HG03039 (cell line): ENCODE measurements around the gene NACC2.
"Not testable (repeated sequence)": the region's sequence is repeated elsewhere in the genome, so short reads cannot be mapped to it uniquely, and the experiment has no call there.

ENCODE experiments used
- ATAC-seq: cut with Tn5 transposase; IDR thresholded peaks from one replicate; pipeline ENCODE4 v1.9.1; 2021; ENCODE audit warnings: mild to moderate bottlenecking, moderate library complexity; ENCODE audit not compliant: unreplicated experiment

NACC2 gene

DNA sequence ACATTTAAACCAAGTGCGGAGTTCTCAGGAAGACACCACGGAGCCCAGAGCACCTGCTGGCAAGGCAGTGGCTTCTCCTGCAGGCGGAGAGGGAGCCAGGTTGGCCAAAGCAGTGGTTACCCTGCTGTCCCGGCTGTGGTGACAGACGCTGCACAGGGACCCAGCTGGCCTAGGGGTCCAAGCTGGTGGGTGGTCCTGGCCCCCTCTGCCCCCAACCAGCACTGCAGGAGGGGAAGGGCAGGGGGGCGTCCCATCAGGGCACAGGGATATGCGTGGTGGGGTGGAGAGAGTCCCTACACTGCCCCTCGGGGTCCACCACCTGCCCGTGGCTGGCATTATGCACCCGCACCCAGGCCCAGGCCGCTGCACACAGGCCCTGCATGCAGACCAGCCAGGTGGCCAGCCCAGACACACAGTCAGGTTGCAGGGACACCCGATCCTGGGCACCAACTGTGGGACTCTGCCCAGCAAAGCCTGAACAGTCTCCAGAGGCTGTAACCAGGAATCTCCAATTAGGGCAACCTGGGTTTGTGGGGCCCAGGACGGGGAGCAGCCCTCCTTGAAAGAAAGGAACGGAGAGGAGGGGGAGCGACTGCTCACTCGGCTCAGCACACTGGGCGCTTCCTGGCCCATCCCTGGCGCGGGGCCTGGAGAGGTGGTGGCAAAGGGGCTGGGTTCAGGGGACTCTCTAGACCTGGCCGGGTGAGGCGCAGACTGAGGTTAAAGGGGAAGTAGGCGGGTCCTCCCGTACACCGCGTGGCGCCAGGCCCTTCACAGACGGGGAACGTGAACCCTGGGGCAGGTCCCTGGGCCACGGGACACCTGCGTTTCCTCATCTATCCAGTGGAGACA is 46.3 kb downstream of the NACC2 start:
- ATAC-seq = no peak

- no peak for ATAC-seq
These were observed 47.1 kb downstream of the NACC2 start for GRCh38 chr9:136047775-136048559.

DNA sequence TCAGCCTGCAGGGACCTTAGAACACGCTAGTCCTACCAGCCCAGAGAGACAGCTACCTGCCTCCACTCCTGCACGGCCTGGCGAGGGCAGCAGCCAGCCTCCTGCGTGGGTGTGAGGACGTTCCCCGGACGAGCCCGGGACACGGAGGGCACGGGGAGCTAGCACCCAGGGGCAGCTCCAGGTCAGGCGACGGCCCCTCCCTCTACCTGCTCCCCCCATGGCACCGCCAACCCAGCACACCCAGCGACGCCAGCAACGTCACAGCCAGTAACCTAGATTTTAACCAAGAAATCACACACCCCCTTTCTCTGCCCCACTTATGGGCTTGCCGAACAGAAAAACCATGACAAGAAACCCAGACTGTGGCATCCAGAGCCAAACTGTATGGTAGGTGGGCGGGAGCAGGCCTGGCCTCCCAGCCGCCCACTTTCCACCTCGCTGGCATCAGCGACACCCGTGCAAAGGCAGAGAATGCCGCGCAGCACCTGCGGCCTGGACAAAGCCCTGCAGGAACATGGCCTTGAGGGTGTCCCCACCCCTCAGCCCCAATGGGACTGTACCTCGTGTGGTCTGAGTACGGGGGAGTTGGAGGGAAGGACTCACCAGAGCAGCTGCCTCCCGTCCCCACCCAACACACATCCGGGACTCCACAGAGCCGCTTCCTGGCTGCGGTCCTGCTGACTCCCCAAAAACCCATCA is 47.9 kb downstream of the NACC2 start:
- ATAC-seq = no peak

- ATAC-seq = no peak
These were observed 48.6 kb downstream of the NACC2 start for GRCh38 chr9:136046554-136046920.

DNA sequence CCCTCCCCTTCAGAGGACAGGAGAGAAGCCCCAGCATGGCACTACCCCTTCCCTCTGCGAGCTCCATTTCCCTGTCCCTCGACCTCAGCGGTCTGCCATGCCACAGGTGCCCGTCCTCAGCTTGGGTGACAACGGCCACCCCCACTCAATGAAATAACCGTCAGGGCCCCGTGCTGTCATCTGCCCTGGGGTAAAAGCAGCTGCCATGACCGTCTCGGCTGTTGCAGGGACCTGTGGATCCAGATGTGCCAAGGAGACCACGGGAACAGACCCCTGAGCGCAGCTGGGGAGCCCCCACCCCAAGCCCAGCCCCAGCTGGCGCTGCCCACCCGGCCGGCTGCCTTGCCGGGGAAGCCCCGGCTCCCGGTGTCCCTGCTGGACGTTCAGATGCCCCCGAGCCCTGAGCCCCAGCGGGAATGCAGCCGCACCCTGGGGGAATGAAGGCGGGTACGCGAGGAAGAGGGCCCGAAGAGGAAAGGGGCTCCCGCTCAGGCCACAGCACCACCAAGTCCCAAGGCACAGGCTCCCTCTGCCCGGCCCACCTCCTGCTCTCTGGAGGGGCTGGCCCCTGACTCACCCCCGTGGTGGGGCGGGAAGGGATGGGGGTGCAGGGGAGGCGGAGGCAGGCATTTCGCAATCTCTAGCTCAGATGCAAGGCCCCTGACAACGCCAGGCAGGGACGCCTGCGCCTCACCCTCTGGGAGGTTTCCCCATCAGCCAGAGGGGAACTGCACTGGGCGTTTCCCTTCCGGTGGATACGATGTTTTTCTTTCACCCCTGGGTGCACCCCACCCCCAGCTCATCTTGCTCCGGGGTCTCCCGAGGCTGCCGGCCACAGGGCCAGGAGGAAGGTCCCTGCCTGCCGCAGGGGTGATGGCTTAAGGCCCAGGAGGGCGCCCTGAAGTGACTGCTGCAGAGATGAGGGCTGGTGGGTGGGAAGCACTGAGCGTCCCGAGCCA is 49.2 kb downstream of the NACC2 start:
- ATAC-seq = no peak

- ATAC-seq = no peak
These were observed 50.0 kb downstream of the NACC2 start for GRCh38 chr9:136044971-136045594.

DNA sequence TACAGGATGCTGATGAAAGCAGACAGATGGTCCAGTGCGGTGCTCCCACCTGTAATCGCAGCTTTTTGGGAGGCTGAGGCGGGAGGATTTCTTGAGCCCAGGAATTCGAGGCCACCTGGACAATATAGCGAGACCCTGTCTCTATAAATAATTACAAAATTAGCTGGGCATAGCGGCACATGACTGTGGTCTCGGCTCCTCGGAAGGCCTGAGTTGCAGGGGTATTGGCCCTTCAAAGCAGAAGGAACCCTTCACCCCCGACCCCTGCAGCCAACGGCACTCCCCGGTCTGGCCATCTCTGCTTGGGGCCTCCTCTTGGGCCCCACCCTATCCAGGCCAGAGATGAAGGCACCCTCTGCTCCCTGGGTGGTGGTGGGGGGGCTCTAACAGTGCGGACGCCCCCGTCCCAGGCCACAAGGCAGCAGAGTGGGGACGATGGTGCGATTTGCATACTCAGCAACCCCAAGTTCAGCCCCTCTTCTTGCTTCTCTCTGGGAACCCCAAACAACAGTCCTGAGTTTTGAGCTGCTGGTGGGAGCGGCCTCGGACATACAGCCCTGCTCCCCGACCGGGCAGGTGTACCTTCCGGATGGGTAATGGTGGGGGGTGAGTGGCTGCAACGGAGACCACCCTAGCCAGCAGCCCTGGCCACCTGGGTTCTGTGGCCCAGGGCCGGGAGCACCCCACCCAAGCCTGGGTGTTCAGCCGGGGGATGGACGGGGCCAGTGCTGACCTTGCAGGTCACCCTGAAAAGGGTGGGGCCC is 50.7 kb downstream of the NACC2 start:
- no peak for ATAC-seq

- no peak for ATAC-seq
These were observed 51.6 kb downstream of the NACC2 start for GRCh38 chr9:136043441-136043991.

DNA sequence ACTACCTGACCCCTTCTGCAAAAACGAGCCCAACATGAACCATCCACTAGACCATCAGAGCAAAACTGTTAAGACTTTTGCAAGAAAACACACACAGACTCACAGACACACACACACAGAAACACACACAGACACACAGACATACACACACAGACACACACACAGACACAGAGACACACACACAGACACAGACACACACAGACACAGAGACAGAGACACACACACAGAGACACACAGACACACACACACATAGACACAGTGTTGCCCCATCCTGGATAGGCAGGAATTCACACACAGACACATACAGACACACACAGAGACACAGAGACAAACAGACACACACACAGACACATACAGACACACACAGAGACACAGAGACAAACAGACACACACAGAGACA is 52.5 kb downstream of the NACC2 start:
- ATAC-seq = no peak

DNA sequence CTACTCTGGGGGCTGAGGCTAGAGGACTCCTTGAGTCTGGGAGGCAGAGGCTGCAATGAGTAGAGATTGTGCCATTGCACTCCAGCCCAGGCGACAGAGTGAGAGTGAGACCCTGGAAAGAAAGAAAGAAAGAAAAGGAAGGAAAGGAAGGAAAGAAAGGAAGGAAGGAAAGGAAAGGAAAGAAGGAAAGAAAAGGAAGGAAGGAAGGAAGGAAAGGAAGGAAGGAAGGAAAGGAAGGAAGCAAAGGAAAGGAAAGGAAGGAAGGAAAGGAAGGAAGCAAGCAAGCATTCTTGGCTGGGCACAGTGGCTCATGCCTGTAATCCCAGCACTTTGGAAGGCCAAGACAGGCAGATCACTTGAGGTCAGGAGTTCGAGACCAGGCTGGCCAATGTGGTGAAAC is 54.2 kb downstream of the NACC2 start:
- not testable (repeated sequence) for ATAC-seq

- ATAC-seq = no peak
These were observed 55.6 kb downstream of the NACC2 start for GRCh38 chr9:136039488-136039887.

DNA sequence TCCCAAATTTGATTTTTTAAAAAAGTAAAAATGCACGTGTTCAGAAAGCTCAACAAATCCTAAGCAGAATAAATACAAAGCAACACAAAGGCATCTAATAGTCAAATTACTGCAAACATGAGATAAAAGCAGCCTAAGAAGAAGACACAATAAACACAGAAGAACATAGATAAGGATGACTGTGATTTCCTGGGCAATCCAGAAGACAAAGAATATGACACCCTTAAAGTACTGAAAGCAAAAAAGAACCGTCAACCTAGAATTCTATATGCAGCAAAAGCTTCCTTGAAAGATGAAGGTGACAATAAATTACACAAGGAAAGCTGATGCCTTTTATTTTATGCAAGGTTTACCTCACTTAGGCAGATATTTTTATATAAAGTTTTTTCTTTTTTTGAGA is 58.2 kb downstream of the NACC2 start:
- no peak for ATAC-seq

- no peak for ATAC-seq
These were observed 59.0 kb downstream of the NACC2 start for GRCh38 chr9:136036050-136036449.

- ATAC-seq = no peak
These were observed 63.1 kb downstream of the NACC2 start for GRCh38 chr9:136031741-136032730.

DNA sequence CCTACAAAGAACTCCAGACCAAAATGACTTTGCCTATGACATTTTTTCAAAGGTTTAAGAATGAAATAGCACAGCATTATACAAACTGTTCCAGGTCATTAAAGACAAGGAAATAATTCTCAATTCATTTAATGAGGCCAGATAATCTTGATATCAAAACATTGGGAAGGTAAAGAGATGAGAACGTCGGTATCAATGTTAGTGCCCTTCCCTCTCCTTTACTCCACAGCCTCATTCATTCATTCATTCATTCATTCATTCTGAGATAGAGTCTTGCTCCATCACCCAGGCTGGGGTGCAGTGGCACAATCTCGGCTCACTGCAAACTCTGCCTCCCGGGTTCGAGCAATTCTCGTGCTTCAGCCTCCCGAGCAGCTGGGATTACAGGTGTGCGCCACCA is 64.0 kb downstream of the NACC2 start:
- ATAC-seq = no peak

GRCh38 chr9:136029556-136029955 is 65.5 kb downstream of the NACC2 start:
- no peak for ATAC-seq

DNA sequence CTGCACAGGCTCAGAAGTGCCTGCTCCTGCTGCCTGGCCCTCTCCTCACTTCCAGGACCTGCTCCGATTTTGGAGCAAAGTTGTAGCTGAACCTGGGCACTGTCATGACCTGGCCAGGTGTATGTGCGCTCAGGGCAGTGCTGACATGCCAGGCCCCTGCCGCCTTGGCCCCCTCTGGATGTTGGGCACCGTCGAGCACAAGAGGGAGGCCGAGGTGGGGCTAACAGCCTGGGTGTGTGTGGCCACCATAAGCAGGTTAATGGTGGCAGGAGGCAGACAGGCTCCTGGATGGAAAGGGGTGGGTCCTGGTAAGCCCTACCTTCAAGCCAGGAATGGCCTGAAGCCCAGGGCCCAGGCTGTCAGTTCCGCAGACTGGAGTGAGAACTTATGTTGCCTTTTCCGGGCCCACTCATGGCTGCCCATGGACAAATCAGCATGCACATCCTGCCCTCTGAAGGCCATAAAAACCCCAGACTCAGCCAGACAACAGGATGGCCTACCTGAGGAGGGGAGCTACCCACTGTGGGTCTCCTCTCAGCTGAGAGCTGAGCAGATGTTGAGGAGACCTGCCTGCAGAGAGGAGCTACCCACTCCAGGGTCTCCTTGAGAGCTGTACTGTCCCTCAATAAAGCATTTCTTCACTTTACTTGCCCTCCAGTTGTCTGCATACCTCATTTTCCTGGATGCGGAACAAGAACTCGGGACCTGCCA is 66.2 kb downstream of the NACC2 start:
- no peak for ATAC-seq
